Activated CD4-positive, alpha-beta memory T cell treated with anti-CD3 and anti-CD28 coated beads for 36 hours (primary cell): ENCODE measurements around the gene JCAD. TPM values are rescaled to one million over a fixed set of nuclear protein-coding genes. Genes with fewer than 3 reads are reported as not detected.
"Not testable (repeated sequence)": the region's sequence is repeated elsewhere in the genome, so short reads cannot be mapped to it uniquely, and the experiment has no call there.

Experiments used
- CTCF ChIA-PET: fragments of 350-600 bp; sonication (Branson Sonifier 250); formaldehyde crosslinking; loops from one replicate; lab custom pipeline; 2021; ENCODE audit warnings: antibody characterized with exemption, inconsistent platforms; lab: Charles Lee
- POLR2A ChIA-PET: fragments of 350-600 bp; sonication (Branson Sonifier 250); formaldehyde crosslinking; loops from one replicate; lab custom pipeline; 2021; ENCODE audit warnings: antibody characterized with exemption; lab: Charles Lee
- DNase-seq: peaks from one replicate; pipeline ENCODE4 v3.0.0-alpha.2; 2020
- H3K27ac Mint-ChIP-seq: one replicate; pipeline ENCODE4 v1.8.0; 2021; ENCODE audit warnings: mixed read lengths
- H3K27me3 Mint-ChIP-seq: one replicate; pipeline ENCODE4 v1.8.0; 2021; ENCODE audit warnings: mixed read lengths
- H3K36me3 Mint-ChIP-seq: one replicate; pipeline ENCODE4 v1.8.0; 2021; ENCODE audit warnings: mixed read lengths
- H3K4me1 Mint-ChIP-seq: one replicate; pipeline ENCODE4 v1.8.0; 2021; ENCODE audit warnings: low read depth, mixed read lengths
- H3K4me3 Mint-ChIP-seq: one replicate; pipeline ENCODE4 v1.8.0; 2021; ENCODE audit warnings: mild to moderate bottlenecking, mixed read lengths
- H3K9me3 Mint-ChIP-seq: one replicate; pipeline ENCODE4 v1.8.0; 2021; ENCODE audit warnings: mixed read lengths
- intact Hi-C: fragments of 100-400 bp; cut with micrococcal nuclease; formaldehyde crosslinking; loops from one replicate; pipeline ENCODE4 v1.15.1; 2023
- total RNA-seq, 2 experiments: library from RNA; stranded (reverse); gene quantifications; one replicate each; pipeline ENCODE4 v1.2.3, GENCODE V29; 2021

Gene JCAD, protein sequence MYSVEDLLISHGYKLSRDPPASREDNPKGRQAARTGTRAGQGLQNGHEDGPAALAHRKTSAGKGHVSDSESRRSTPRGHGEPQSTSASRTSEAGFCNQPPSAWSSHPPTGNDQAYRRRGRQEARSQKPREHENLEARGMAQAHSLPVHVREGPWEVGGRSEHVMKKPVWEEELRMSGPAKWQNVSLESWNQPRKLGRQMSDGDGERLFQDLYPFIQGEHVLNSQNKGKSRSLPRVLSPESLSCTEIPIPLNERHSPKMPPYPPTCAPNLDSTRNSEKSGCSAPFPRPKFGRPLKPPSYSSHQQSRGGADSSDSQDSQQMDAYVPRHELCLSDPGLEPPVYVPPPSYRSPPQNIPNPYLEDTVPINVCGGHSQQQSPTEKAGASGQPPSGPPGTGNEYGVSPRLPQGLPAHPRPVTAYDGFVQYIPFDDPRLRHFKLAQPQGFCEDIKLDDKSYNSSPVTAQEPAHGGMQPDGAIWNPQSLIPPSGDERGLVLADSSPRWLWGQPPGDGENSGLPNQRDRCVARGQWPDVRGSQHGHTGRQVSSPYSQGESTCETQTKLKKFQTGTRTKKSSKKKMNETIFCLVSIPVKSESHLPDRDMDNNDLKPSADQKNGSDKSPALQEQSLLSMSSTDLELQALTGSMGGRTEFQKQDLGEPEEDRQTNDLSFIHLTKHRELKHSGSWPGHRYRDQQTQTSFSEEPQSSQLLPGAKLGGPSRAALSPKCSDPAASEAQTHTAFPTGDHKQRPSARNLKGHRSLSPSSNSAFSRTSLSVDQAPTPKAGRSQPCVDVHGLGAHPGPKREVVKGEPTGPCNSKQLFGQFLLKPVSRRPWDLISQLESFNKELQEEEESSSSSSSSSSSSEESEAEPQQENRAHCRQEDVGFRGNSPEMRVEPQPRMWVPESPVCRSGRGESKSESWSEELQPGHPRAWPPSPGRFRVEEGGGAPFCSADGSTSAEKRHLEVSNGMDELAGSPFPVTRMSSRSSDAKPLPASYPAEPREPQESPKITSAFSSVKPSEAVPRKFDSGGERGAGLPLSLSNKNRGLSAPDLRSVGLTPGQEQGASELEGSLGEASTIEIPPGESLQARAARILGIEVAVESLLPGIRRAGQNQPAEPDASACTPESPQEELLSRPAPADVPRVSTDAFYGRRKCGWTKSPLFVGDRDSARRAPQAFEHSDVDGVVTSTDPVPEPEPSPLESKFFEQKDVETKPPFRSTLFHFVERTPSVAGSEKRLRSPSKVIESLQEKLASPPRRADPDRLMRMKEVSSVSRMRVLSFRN (N-terminal part only)
- under 1 TPM in 1 of 2 experiments, not detected in 1; 0.05 TPM for total RNA-seq

DNA sequence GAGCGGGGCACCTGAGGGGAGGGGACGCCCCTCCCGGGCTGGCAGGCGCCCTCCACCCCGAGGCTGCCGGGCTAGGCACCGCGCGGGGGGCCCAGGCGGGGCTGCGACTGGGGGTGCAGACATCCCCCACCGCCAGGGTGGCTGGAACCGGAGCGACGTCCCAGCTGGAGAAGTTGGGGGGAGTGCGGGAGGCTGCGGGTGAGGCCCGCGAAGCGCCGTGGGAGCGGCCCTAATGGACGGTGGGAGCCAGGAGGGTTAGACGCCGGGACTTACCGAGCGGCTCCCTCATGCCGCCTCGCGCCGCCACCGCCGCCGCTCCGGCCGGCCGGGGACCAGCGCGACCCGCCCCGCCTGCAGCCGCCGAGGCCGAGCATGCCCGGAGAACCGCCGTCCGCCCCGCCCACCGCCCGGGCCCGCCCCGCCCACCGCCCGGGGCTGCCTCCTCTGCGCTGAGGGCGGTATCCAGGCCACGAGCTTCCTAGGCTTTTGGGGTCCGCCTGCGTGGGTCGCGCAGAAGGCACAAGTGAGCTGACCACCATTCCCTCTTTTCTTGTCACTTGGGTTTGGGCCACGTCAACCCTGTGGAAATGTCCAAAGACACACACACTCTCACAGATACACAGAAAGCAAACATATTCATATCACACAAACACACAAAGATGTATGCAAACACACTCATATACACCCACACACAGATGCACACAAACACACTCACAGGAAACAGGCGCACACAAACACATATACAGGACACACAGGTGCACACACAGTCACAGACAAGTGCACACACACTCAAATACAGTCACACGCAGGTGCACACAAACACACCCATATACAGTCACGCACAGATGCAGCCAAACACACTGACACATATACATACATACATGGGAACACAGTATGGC, at the start of gene JCAD:
Gene JCAD (minus strand): TSS at position 378 of the 899 bp plus-strand sequence. CDS start 11,774 bp downstream, outside the sequence.
- Mint-ChIP-seq H3K36me3 (no peaks in the 10 kb centered on the region), H3K27ac (no peak within 1 kb of the TSS), H3K4me3 (peak within 1 kb of the TSS; percentile 40), H3K27me3 (peaks cover 46% of the 10 kb centered on the region), H3K4me1 (peaks cover 8% of the 10 kb centered on the region), H3K9me3 (no peaks in the 10 kb centered on the region)
- ChIA-PET CTCF (no interaction called here), POLR2A (no interaction called here)
- peak; percentile 63 for DNase-seq
- intact Hi-C loops: no loop called here

DNA sequence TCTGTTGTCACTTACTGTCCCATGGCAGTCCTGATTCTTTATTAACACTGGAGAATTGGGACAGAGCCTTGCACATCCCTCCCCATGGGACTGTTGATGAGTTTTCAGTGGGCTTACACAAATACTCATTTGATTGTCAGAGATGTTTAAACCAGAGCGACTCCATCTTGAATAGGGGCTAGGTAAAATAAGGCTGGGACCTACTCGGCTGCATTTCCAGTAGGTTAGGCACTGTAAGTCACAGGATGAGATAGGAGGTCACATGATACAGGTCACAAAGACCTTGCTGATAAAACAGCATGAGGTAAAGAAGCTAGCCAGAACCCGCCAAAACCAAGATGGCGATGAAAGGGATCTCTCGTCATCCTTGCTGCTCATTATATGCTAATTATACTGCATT, 47.6 kb upstream of the JCAD start:
- H3K9me3 Mint-ChIP-seq: no peaks in the 10 kb centered on the region
- POLR2A ChIA-PET: no interaction called here
- CTCF ChIA-PET: no interaction called here
- intact Hi-C loops: no loop called here
- H3K4me1 Mint-ChIP-seq: no peaks in the 10 kb centered on the region
- H3K4me3 Mint-ChIP-seq: no peak overlapping the region
- no peaks in the 10 kb centered on the region for H3K36me3 Mint-ChIP-seq
- no peak for DNase-seq
- no peak overlapping the region for H3K27ac Mint-ChIP-seq
- H3K27me3 Mint-ChIP-seq: peaks cover 14% of the 10 kb centered on the region

DNA sequence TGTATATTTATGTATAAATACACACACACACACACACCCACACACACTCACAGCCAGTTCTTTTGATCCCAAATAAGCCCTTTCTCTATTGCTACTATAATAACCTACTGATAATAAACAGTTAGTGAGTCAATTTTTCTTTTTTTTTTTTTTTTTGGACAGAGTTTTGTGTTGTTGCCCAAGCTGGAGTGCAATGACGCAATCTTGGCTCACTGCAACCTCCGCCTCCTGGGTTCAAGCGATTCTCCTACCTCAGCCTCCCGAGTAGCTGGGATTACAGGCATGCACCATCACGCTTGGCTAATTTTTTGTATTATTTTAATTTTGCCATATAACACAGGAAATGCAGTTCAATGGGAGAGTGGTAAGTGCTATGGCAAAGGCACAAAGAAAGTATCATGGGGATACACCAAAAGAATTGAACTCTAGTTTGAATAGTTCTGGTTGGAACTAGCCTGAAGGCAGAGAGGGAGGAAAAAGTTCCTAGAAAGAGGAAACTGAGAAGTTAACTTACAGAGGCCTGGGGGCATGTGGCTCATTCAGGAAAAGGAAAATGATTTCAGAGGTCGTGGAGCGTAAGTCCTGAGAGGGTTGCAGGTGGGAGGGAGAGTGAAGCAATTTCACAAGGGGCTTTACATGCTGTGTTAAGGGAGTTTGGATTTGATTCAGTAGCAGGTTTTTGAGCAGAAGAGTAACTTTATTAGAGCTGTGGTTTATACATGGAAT, 44.4 kb upstream of the JCAD start:
- Mint-ChIP-seq H3K27ac (no peak overlapping the region), H3K4me3 (no peak overlapping the region), H3K27me3 (peaks cover 19% of the 10 kb centered on the region), H3K9me3 (no peaks in the 10 kb centered on the region), H3K36me3 (no peaks in the 10 kb centered on the region), H3K4me1 (no peaks in the 10 kb centered on the region)
- intact Hi-C loops: no loop called here
- CTCF ChIA-PET: no interaction called here
- DNase-seq: no peak
- POLR2A ChIA-PET: no interaction called here

DNA sequence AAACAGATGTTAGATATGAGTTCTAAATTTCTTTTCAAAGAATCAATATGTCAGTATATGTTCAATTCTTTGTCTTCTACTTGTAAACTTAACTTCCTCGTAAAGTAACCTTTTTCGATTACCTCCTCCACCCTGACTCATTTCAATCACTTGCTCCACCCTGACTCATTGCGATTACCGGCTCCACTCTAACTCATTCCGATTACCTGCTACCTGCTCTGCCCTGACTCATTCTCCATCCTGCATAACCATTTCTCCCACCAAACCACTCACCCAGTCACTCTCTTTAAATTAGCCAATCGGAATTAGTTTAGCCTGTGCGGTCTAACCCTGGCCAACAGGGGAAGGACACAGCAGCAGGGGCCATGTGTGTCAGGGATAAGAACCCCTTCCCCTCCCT, 40.3 kb upstream of the JCAD start:
- H3K4me3 Mint-ChIP-seq, POLR2A ChIA-PET, H3K4me1 Mint-ChIP-seq, H3K9me3 Mint-ChIP-seq, intact Hi-C loops, H3K36me3 Mint-ChIP-seq, H3K27ac Mint-ChIP-seq, CTCF ChIA-PET: not testable (repeated sequence)
- H3K27me3 Mint-ChIP-seq: peaks cover 16% of the 10 kb centered on the region
- DNase-seq: peak; percentile 16

DNA sequence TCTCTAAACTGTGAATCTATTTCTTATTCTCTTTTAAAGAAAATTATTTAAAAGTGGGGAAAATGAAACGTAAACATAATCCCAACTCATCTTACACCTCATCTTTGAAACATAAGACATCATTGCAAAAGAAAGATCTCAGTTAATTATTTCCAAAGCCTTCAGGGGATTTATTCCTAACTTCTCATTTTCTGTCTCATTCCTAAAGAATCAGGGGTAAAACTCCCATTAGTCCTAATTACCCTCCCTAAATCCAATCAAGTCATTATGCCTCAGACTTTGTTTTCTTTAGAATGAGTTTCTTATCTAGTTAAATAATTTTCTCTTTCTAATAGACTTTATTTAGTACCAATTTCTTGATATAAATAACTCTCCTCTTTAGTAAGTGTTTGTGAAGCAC, 39.7 kb upstream of the JCAD start:
- H3K27me3 Mint-ChIP-seq: peaks cover 14% of the 10 kb centered on the region
- H3K4me3 Mint-ChIP-seq: no peak overlapping the region
- H3K27ac Mint-ChIP-seq: no peak overlapping the region
- no peaks in the 10 kb centered on the region for H3K36me3 Mint-ChIP-seq
- no peaks in the 10 kb centered on the region for H3K9me3 Mint-ChIP-seq
- intact Hi-C loops: no loop called here
- CTCF ChIA-PET: no interaction called here
- no peaks in the 10 kb centered on the region for H3K4me1 Mint-ChIP-seq
- POLR2A ChIA-PET: interaction anchor here (0.6 kb wide), 1 partner anchor 771 kb away, joined by 5 read pairs; no protein-coding TSS in a partner anchor
- no peak for DNase-seq

DNA sequence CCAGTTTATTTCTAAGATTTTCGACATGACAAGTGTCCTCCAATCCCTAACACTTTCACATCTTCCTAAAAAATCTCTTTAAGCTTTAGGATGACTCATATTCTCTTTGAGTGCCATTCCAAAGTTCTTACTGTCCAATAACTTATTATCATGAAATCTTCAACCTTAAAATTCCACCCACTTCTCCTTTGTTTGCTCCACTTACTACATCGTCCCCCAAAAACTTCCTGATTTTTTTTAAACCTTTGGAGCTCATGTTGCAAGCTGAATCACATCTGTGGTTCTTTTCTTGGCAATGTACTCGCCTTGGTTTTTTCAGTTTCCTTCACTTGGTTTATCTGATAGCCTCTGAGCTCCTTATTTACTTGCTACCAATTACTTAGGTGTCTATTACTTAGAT, 39.2 kb upstream of the JCAD start:
- intact Hi-C loops: no loop called here
- Mint-ChIP-seq H3K27me3 (peaks cover 12% of the 10 kb centered on the region), H3K27ac (no peak overlapping the region), H3K4me1 (no peaks in the 10 kb centered on the region), H3K36me3 (no peaks in the 10 kb centered on the region), H3K4me3 (no peak overlapping the region), H3K9me3 (no peaks in the 10 kb centered on the region)
- ChIA-PET CTCF (no interaction called here), POLR2A (interaction anchor here (0.6 kb wide), 1 partner anchor 771 kb away, joined by 5 read pairs; no protein-coding TSS in a partner anchor)
- no peak for DNase-seq

DNA sequence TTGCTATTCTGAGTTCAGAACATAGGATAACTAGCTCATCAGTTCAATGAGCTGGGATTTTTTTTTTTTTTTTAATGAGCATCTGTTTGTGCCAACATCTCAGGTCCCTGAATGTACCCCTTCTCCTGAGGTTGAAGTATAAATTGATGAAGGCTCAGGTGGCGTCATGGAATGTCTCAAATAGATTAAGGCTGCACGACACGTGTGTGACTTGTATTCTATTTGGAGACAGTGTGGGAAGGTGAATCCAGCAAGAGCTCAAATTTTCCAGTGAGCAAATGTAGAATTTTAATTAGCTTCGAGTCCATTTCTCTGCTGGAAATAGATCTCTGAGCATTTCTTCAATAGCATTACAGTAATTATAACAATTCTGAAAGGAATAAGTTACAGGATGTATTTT, 37.2 kb upstream of the JCAD start:
- intact Hi-C loops: no loop called here
- Mint-ChIP-seq H3K36me3 (no peaks in the 10 kb centered on the region), H3K4me1 (no peaks in the 10 kb centered on the region), H3K27ac (no peak overlapping the region), H3K4me3 (no peak overlapping the region), H3K9me3 (no peaks in the 10 kb centered on the region), H3K27me3 (peaks cover 9% of the 10 kb centered on the region)
- POLR2A ChIA-PET: no interaction called here
- DNase-seq: no peak
- CTCF ChIA-PET: no interaction called here

DNA sequence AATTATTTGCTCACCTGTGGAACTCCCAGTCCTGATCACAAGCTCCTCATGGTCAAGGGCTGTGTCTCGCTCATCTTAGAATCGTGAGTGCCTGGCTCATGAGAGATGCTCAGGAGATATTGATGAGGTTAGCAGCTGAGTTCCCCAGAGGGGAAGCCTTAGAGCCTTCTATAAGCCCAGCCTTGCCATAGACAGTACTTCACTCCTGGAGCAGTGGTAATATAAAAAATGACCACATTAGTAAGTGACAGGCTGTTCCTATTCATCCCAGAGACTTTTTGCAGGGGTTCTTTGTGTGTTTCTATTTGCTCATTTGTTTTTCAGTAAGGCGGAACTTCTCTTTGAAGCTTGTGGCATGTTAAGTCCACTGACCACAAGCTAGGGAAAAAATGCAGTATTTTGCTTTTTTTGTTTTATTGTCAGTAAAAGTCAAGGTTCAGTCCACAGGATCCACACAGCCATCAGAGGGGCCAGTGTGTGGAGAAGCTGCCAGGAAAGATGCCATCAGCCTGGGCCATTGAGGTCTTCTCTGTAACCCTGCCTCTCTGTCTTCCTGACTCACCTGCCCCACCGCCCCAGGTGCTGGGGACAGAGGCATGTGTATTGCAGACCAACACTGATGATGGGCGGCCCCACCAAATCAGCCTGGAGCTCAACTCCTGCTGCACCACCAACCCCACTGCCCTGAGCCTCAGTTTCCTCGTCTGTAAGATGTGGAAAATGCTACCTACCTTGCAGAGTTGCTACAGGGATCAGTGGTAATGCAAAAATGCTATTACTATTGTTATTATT, 36.4 kb upstream of the JCAD start:
- H3K27ac Mint-ChIP-seq: no peak overlapping the region
- DNase-seq: no peak
- POLR2A ChIA-PET: no interaction called here
- no peaks in the 10 kb centered on the region for H3K4me1 Mint-ChIP-seq
- no peak overlapping the region for H3K4me3 Mint-ChIP-seq
- H3K9me3 Mint-ChIP-seq: no peaks in the 10 kb centered on the region
- CTCF ChIA-PET: interaction anchor here (0.5 kb wide), 1 partner anchor 35 kb away, joined by 3 read pairs; no protein-coding TSS in a partner anchor
- intact Hi-C loops: no loop called here
- H3K27me3 Mint-ChIP-seq: peaks cover 9% of the 10 kb centered on the region
- no peaks in the 10 kb centered on the region for H3K36me3 Mint-ChIP-seq

DNA sequence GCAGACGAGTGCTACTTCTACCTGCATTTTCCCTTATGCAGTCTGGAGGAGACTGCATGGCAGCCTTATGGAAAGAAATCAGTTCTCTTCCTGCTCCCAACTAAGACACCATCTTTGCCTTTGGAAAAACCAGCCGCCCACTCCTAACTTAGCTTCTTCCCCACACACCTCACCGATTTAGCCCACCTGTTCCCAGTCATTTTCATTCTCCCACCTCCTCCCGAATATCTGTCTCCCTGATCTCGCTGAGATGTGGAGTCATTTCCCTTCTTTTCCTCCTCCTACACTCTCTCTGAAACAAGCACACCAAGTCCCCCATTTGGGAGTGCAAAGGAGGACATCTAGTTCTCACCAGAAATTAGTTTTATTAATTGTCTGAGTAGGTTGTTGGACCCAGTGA, 35.2 kb upstream of the JCAD start:
- H3K4me3 Mint-ChIP-seq: no peak overlapping the region
- H3K36me3 Mint-ChIP-seq: no peaks in the 10 kb centered on the region
- intact Hi-C loops: no loop called here
- ChIA-PET POLR2A (no interaction called here), CTCF (no interaction called here)
- no peak overlapping the region for H3K27ac Mint-ChIP-seq
- DNase-seq: no peak
- no peaks in the 10 kb centered on the region for H3K4me1 Mint-ChIP-seq
- no peaks in the 10 kb centered on the region for H3K9me3 Mint-ChIP-seq
- H3K27me3 Mint-ChIP-seq: peaks cover 3% of the 10 kb centered on the region

DNA sequence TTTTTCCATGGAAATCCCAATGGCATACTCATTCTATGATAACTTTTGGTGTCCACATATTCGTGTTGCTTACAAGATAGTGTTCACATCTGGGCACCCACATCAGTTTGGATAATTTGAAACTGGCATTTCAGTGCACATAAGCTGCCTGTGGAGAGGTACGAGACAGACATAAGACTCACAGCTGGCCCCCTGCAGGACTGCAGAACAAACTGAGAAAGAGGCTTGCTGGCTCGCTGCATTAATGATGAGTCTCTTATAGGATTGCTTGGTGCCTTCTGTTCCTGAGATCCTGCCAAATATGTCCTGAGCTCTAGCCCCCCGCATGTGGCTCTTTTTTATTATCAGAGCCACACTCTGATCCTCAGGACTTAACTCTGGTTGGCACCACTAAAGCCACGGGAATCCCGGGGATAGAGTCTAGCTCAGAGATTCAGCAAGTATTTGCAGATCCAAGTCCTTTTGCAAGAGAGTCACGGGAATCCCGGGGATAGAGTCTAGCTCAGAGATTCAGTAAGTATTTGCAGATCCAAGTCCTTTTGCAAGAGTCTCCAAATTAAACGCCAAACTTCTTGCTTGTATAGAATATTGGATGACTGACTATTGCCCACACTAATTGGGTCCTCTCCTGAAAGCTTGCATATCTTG, 34.0 kb upstream of the JCAD start:
- no peak overlapping the region for H3K4me3 Mint-ChIP-seq
- POLR2A ChIA-PET: no interaction called here
- no peaks in the 10 kb centered on the region for H3K9me3 Mint-ChIP-seq
- DNase-seq: no peak
- H3K27me3 Mint-ChIP-seq: peaks cover 2% of the 10 kb centered on the region
- no peak overlapping the region for H3K27ac Mint-ChIP-seq
- H3K36me3 Mint-ChIP-seq: no peaks in the 10 kb centered on the region
- intact Hi-C loops: no loop called here
- no peaks in the 10 kb centered on the region for H3K4me1 Mint-ChIP-seq
- CTCF ChIA-PET: interaction anchor here (0.7 to 1.0 kb wide), 2 partner anchors 93 to 95 kb away, joined by 3 read pairs; no protein-coding TSS in a partner anchor
